Measurements from ENCODE around the gene PUS7L. TPM values are rescaled to one million over a fixed set of nuclear protein-coding genes. Genes with fewer than 3 reads are reported as not detected.

Gene PUS7L
- total RNA-seq, 4 donors from 2014 or later: 5.3 to 22.2 (median 14.6) TPM

GRCh38 chr12:43750814-43751213, 7.8 kb downstream of the PUS7L start:
- TF ChIP-seq POLR2A (IDR thresholded peaks at IDR 0.05): no peak
- TF ChIP-seq, protein P1, sequence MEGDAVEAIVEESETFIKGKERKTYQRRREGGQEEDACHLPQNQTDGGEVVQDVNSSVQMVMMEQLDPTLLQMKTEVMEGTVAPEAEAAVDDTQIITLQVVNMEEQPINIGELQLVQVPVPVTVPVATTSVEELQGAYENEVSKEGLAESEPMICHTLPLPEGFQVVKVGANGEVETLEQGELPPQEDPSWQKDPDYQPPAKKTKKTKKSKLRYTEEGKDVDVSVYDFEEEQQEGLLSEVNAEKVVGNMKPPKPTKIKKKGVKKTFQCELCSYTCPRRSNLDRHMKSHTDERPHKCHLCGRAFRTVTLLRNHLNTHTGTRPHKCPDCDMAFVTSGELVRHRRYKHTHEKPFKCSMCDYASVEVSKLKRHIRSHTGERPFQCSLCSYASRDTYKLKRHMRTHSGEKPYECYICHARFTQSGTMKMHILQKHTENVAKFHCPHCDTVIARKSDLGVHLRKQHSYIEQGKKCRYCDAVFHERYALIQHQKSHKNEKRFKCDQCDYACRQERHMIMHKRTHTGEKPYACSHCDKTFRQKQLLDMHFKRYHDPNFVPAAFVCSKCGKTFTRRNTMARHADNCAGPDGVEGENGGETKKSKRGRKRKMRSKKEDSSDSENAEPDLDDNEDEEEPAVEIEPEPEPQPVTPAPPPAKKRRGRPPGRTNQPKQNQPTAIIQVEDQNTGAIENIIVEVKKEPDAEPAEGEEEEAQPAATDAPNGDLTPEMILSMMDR (IDR thresholded peaks at IDR 0.05): no peak
- intact Hi-C loops (cut with DNase I): no loop called here
- 69 to 92% methylated on average over 3 of the region's 3 CpGs for WGBS, 2 donors

GRCh38 chr12:43749016-43749415, 9.6 kb downstream of the PUS7L start:
- WGBS, 2 donors: 86 to 91% methylated on average over 5 of the region's 5 CpGs
- Histone ChIP-seq H3K4me3 (no peak overlapping the region), H3K27ac (no peak overlapping the region), H3K9me3 (no peaks in the 10 kb centered on the region), H3K27me3 (no peaks in the 10 kb centered on the region), H3K4me1 (no peaks in the 10 kb centered on the region), H3K36me3 (peaks cover 0 to 39% (median 0%) of the 10 kb centered on the region in 3 donors)
- intact Hi-C loops (cut with DNase I): no loop called here
- TF ChIP-seq POLR2A (IDR thresholded peaks at IDR 0.05): no peak
- TF ChIP-seq, protein P1 (IDR thresholded peaks at IDR 0.05): no peak
- no peak for DNase-seq

More at GRCh38 chr12:43750814-43751213, 7.8 kb downstream of the PUS7L start:
- no peak for DNase-seq
- H3K4me3 ChIP-seq: no peak overlapping the region
- H3K36me3 ChIP-seq: peaks cover 0 to 34% (median 0%) of the 10 kb centered on the region in 3 donors
- no peaks in the 10 kb centered on the region for H3K9me3 ChIP-seq
- H3K27me3 ChIP-seq: no peaks in the 10 kb centered on the region
- no peaks in the 10 kb centered on the region for H3K4me1 ChIP-seq
- no peak overlapping the region for H3K27ac ChIP-seq

GRCh38 chr12:43744826-43745225, 13.8 kb downstream of the PUS7L start:
- Histone ChIP-seq H3K27me3 (no peaks in the 10 kb centered on the region), H3K4me3 (no peak overlapping the region), H3K27ac (no peak overlapping the region), H3K4me1 (no peaks in the 10 kb centered on the region), H3K36me3 (peaks cover 0 to 69% (median 0%) of the 10 kb centered on the region in 3 donors), H3K9me3 (no peaks in the 10 kb centered on the region)
- DNase-seq: no peak
- intact Hi-C loops (cut with DNase I): no loop called here
- TF ChIP-seq, protein P1 (IDR thresholded peaks at IDR 0.05): no peak
- no peak for TF ChIP-seq POLR2A (IDR thresholded peaks at IDR 0.05)

DNA sequence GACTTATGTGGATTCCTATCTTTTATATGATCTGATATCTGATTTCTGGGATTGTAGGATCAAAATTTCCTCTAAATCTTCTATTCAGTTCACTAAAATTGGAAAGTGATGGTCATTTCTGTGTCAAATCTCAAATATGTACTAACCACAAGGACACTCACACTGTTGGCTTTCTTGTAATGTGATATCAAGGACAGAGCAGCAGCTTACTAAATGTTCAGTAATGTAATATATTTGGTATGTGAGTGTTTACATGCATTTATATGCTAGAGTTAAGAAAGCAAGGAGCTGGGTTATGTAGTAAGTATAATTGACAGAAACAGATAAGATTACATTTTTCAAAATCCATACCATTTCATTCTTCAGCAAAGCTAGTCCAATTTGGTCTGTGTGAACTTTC, 16.5 kb downstream of the PUS7L start:
- no peak overlapping the region for H3K27ac ChIP-seq
- H3K36me3 ChIP-seq: peaks cover 0 to 84% (median 0%) of the 10 kb centered on the region in 3 donors

DNA sequence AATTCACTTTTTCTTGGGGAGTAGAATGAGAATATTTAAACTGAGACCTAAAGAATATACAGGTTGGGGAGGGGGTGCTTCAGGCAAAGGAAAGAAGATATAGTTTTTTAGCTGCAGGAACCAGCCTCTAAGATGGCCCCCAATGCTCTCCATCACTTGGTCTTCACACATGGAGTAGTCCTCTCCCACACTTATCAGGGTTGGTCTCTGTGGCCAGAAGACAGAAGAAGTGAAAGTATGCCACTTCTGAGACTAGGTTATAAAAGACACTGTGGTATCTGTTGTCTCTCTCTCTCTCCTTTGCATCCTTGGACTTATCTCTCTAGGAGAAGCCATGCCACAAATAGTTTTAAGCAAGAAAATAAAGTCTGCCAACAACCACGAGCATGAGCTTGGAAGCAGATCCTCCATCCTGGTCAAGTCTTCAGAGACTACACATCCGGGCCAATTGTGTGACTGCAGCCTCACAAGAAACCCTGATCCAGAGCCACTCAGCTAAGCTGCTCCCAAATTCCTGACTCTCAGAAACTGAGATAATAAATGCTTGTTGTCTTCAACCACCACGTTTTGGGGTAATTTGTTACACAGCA, 18.0 kb downstream of the PUS7L start:
- Histone ChIP-seq H3K4me1 (no peaks in the 10 kb centered on the region), H3K9me3 (no peaks in the 10 kb centered on the region), H3K4me3 (no peak overlapping the region), H3K27ac (no peak overlapping the region), H3K36me3 (peaks cover 0 to 95% (median 4%) of the 10 kb centered on the region in 3 donors), H3K27me3 (no peaks in the 10 kb centered on the region)
- intact Hi-C loops (cut with DNase I): no loop called here
- TF ChIP-seq, protein P1 (IDR thresholded peaks at IDR 0.05): no peak
- no peak for TF ChIP-seq POLR2A (IDR thresholded peaks at IDR 0.05)
- no peak for DNase-seq
- WGBS, 2 donors: 82 to 84% methylated on average over 3 of the region's 3 CpGs

More for the DNA sequence above, 16.5 kb downstream of the PUS7L start:
- intact Hi-C loops (cut with DNase I): no loop called here
- Histone ChIP-seq H3K9me3 (no peaks in the 10 kb centered on the region), H3K4me3 (no peak overlapping the region), H3K27me3 (no peaks in the 10 kb centered on the region), H3K4me1 (no peaks in the 10 kb centered on the region)
- TF ChIP-seq, protein P1 (IDR thresholded peaks at IDR 0.05): no peak
- no peak for TF ChIP-seq POLR2A (IDR thresholded peaks at IDR 0.05)
- DNase-seq: no peak
